ENCODE data around the gene IKZF4.
"Not testable (repeated sequence)": the region's sequence is repeated elsewhere in the genome, so short reads cannot be mapped to it uniquely, and the experiment has no call there.

Gene IKZF4

GRCh38 chr12:56040963-56041551 lies 20.2 kb downstream of the IKZF4 start:
- DNase-seq: no peak

- peak; percentile 100 for DNase-seq
Measured at GRCh38 chr12:56041552-56042429, 20.9 kb downstream of the IKZF4 start, which contains the start of gene RPS26. Gene RPS26, plus strand, starts transcription at chr12:56041918. Its CDS starts 249 bp downstream, at chr12:56042167.

GRCh38 chr12:56042430-56042813 lies 21.6 kb downstream of the IKZF4 start:
- DNase-seq: not testable (repeated sequence)

- DNase-seq: no peak
Measured at GRCh38 chr12:56042843-56043242, 22.0 kb downstream of the IKZF4 start.

- DNase-seq: no peak
Measured at GRCh38 chr12:56046027-56046780, 25.4 kb downstream of the IKZF4 start.

GRCh38 chr12:56053407-56053893 lies 32.6 kb downstream of the IKZF4 start:
- no peak for DNase-seq

- DNase-seq: peak; percentile 54
Measured at GRCh38 chr12:56059964-56060363, 39.1 kb downstream of the IKZF4 start.

- no peak for DNase-seq
Measured at GRCh38 chr12:56061982-56062381, 41.1 kb downstream of the IKZF4 start.

GRCh38 chr12:56062996-56063395 lies 42.2 kb downstream of the IKZF4 start:
- no peak for DNase-seq

GRCh38 chr12:56071648-56072047 lies 50.8 kb downstream of the IKZF4 start:
- peak; percentile 27 for DNase-seq

GRCh38 chr12:56074396-56074795 lies 53.6 kb downstream of the IKZF4 start:
- DNase-seq: no peak

- not testable (repeated sequence) for DNase-seq
Measured at GRCh38 chr12:56077966-56078365, 57.1 kb downstream of the IKZF4 start.

GRCh38 chr12:56078427-56078826 lies 57.6 kb downstream of the IKZF4 start:
- DNase-seq: no peak

GRCh38 chr12:56078931-56079722 lies 58.3 kb downstream of the IKZF4 start:
- DNase-seq: peak; percentile 56

- DNase-seq: peak; percentile 77
Measured at GRCh38 chr12:56079723-56080555, 59.1 kb downstream of the IKZF4 start, which contains the start of gene ERBB3. Gene ERBB3, plus strand, starts transcription at chr12:56080165. Its CDS starts 136 bp downstream, at chr12:56080301.

- no peak for DNase-seq
Measured at GRCh38 chr12:56080556-56081138, 59.8 kb downstream of the IKZF4 start.

- no peak for DNase-seq
Measured at GRCh38 chr12:56081393-56082347, 60.8 kb downstream of the IKZF4 start.

GRCh38 chr12:56082382-56082781 lies 61.5 kb downstream of the IKZF4 start:
- DNase-seq: no peak

GRCh38 chr12:56082967-56083366 lies 62.1 kb downstream of the IKZF4 start:
- DNase-seq: no peak

Measured in fibroblast of skin of right quadriceps (primary cell).